Neural progenitor cell (in vitro differentiated cells): ENCODE measurements around the gene BCAS3. TPM values are rescaled to one million over a fixed set of nuclear protein-coding genes. Genes with fewer than 3 reads are reported as not detected.

Source experiments
- DNase-seq: peaks from one replicate; pipeline ENCODE4 v3.0.0-alpha.2; 2016; ENCODE audit warnings: low spot score
- H2AFZ ChIP-seq: fragments of 200-600 bp; sonication (generic); replicated peaks from 2 replicates; pipeline ENCODE4 v1.6.1; 2016; ENCODE audit warnings: antibody characterized with exemption
- H3F3A ChIP-seq: fragments of 200-600 bp; sonication (generic); 2 replicates; pipeline ENCODE4 v1.6.1; 2016; ENCODE audit warnings: antibody characterized with exemption, low read depth
- H3K27ac ChIP-seq: fragments of 200-600 bp; sonication (generic); 2 replicates; pipeline ENCODE4 v1.5.1; 2016; ENCODE audit warnings: mild to moderate bottlenecking
- H3K27me3 ChIP-seq: fragments of 200-600 bp; sonication (generic); 2 replicates; pipeline ENCODE4 v1.6.1; 2016; ENCODE audit warnings: mild to moderate bottlenecking, moderate library complexity
- H3K36me3 ChIP-seq: fragments of 200-600 bp; sonication (generic); 2 replicates; pipeline ENCODE4 v1.5.1; 2016
- H3K4me1 ChIP-seq: fragments of 200-600 bp; sonication (generic); 2 replicates; pipeline ENCODE4 v1.6.1; 2016; ENCODE audit warnings: mixed run types
- H3K4me2 ChIP-seq: fragments of 200-600 bp; sonication (generic); 2 replicates; pipeline ENCODE4 v1.6.1; 2016
- H3K4me3 ChIP-seq: fragments of 200-600 bp; sonication (generic); 2 replicates; pipeline ENCODE4 v1.5.1; 2016
- H3K79me2 ChIP-seq: fragments of 200-600 bp; sonication (generic); 2 replicates; pipeline ENCODE4 v1.6.1; 2016; ENCODE audit warnings: low read depth
- H3K9ac ChIP-seq: fragments of 200-600 bp; sonication (generic); 2 replicates; pipeline ENCODE4 v1.6.1; 2016
- H3K9me3 ChIP-seq: fragments of 200-600 bp; sonication (generic); 2 replicates; pipeline ENCODE4 v1.5.1; 2016; ENCODE audit warnings: low read depth
- H4K20me1 ChIP-seq: fragments of 200-600 bp; sonication (generic); 2 replicates; pipeline ENCODE4 v1.6.1; 2016; ENCODE audit warnings: low read depth
- H3K27ac Mint-ChIP-seq: 3 replicates; pipeline ENCODE4 v1.8.0; 2021; ENCODE audit warnings: mixed read lengths
- H3K27me3 Mint-ChIP-seq: 2 replicates; pipeline ENCODE4 v1.8.0; 2022; ENCODE audit warnings: low read depth, mild to moderate bottlenecking, inconsistent platforms, moderate library complexity, mixed read lengths; ENCODE audit not compliant: insufficient read depth
- H3K36me3 Mint-ChIP-seq: 3 replicates; pipeline ENCODE4 v1.8.0; 2021; ENCODE audit warnings: mixed read lengths
- H3K4me1 Mint-ChIP-seq: 3 replicates; pipeline ENCODE4 v1.8.0; 2021; ENCODE audit warnings: mixed read lengths
- H3K4me3 Mint-ChIP-seq: 3 replicates; pipeline ENCODE4 v1.8.0; 2021; ENCODE audit warnings: mild to moderate bottlenecking, moderate library complexity, mixed read lengths
- H3K9me3 Mint-ChIP-seq: 3 replicates; pipeline ENCODE4 v1.8.0; 2020; ENCODE audit warnings: mixed read lengths
- CTCF ChIP-seq: fragments of 200-600 bp; sonication (generic); IDR thresholded peaks from 2 replicates; pipeline ENCODE4 v1.5.1; 2017; ENCODE audit warnings: antibody characterized with exemption, mild to moderate bottlenecking
- EZH2 ChIP-seq: fragments of 200-600 bp; sonication (generic); IDR thresholded peaks from 2 replicates; pipeline ENCODE4 v1.6.1; 2017; ENCODE audit warnings: antibody characterized with exemption, mild to moderate bottlenecking, moderate library complexity
- EZH2phosphoT487 ChIP-seq: fragments of 200-600 bp; sonication (generic); IDR thresholded peaks from 2 replicates; pipeline ENCODE4 v1.6.1; 2017; ENCODE audit warnings: antibody characterized with exemption
- total RNA-seq: library from RNA; depleted of rRNA; stranded (reverse); fragments of >200 nt; gene quantifications from 2 replicates; pipeline ENCODE4 v1.2.3, GENCODE V29; 2015; ENCODE audit warnings: low replicate concordance

The BCAS3 gene
- total RNA-seq, 1 donor from 2014 or later, result 60.9 TPM

GRCh38 chr17:61221181-61221580 lies 543.5 kb downstream of the BCAS3 start:
- Histone ChIP-seq H3K4me2 (no peak overlapping the region), H3K27ac (no peak overlapping the region), H4K20me1 (no peaks in the 10 kb centered on the region), H3K9me3 (no peaks in the 10 kb centered on the region), H3F3A (no peaks in the 10 kb centered on the region), H3K79me2 (no peaks in the 10 kb centered on the region), H3K36me3 (no peaks in the 10 kb centered on the region), H2AFZ (no peak overlapping the region), H3K9ac (no peak overlapping the region), H3K27me3 (no peaks in the 10 kb centered on the region), H3K4me1 (no peaks in the 10 kb centered on the region), H3K4me3 (no peak overlapping the region)
- Mint-ChIP-seq H3K36me3 (no peaks in the 10 kb centered on the region), H3K27ac (no peak overlapping the region), H3K4me1 (peaks cover 13% of the 10 kb centered on the region), H3K9me3 (no peaks in the 10 kb centered on the region), H3K27me3 (no peaks in the 10 kb centered on the region), H3K4me3 (no peak overlapping the region)
- DNase-seq, result no peak
- TF ChIP-seq CTCF, result no peak
- TF ChIP-seq EZH2, result no peak
- TF ChIP-seq EZH2phosphoT487, result no peak

GRCh38 chr17:61221597-61222471 lies 544.2 kb downstream of the BCAS3 start:
- no peaks in the 10 kb centered on the region for H3K27me3 Mint-ChIP-seq

GRCh38 chr17:61223725-61224124 lies 546.1 kb downstream of the BCAS3 start:
- H3K27me3 Mint-ChIP-seq, result no peaks in the 10 kb centered on the region
- no peak overlapping the region for H3K4me3 ChIP-seq
- DNase-seq, result no peak
- no peaks in the 10 kb centered on the region for H3K4me1 ChIP-seq
- no peak overlapping the region for H3K4me3 Mint-ChIP-seq
- no peaks in the 10 kb centered on the region for H3K9me3 ChIP-seq
- no peak overlapping the region for H3K9ac ChIP-seq
- no peak for TF ChIP-seq CTCF
- TF ChIP-seq EZH2phosphoT487, result no peak
- TF ChIP-seq EZH2, result no peak
- no peak overlapping the region for H2AFZ ChIP-seq
- no peak overlapping the region for H3K27ac Mint-ChIP-seq
- no peaks in the 10 kb centered on the region for H3K36me3 Mint-ChIP-seq
- H3K4me1 Mint-ChIP-seq, result peaks cover 13% of the 10 kb centered on the region
- H3K36me3 ChIP-seq, result no peaks in the 10 kb centered on the region
- H3K79me2 ChIP-seq, result no peaks in the 10 kb centered on the region
- H4K20me1 ChIP-seq, result no peaks in the 10 kb centered on the region
- H3K27ac ChIP-seq, result no peak overlapping the region
- H3F3A ChIP-seq, result no peaks in the 10 kb centered on the region
- H3K27me3 ChIP-seq, result no peaks in the 10 kb centered on the region
- H3K9me3 Mint-ChIP-seq, result no peaks in the 10 kb centered on the region
- no peak overlapping the region for H3K4me2 ChIP-seq

More at GRCh38 chr17:61221597-61222471, 544.2 kb downstream of the BCAS3 start:
- Histone ChIP-seq H2AFZ (no peak overlapping the region), H3K36me3 (no peaks in the 10 kb centered on the region), H3K9me3 (no peaks in the 10 kb centered on the region), H3K4me3 (no peak overlapping the region), H3F3A (no peaks in the 10 kb centered on the region), H3K27ac (no peak overlapping the region), H3K79me2 (no peaks in the 10 kb centered on the region), H3K9ac (no peak overlapping the region), H3K4me1 (no peaks in the 10 kb centered on the region), H3K27me3 (no peaks in the 10 kb centered on the region), H3K4me2 (no peak overlapping the region), H4K20me1 (no peaks in the 10 kb centered on the region)
- Mint-ChIP-seq H3K4me3 (no peak overlapping the region), H3K27ac (no peak overlapping the region), H3K36me3 (no peaks in the 10 kb centered on the region), H3K4me1 (peaks cover 13% of the 10 kb centered on the region), H3K9me3 (no peaks in the 10 kb centered on the region)
- TF ChIP-seq CTCF, result no peak
- no peak for TF ChIP-seq EZH2
- no peak for TF ChIP-seq EZH2phosphoT487
- no peak for DNase-seq
